CD4-positive, alpha-beta T cell treated with Interferon alpha-2 for 1 hour (primary cell): ENCODE measurements around the gene SLC25A4.

Source experiments
- DNase-seq, 2 donors: peaks; one replicate each; pipeline ENCODE4 v3.0.0-alpha.2; 2020 to 2022

SLC25A4 gene

DNA sequence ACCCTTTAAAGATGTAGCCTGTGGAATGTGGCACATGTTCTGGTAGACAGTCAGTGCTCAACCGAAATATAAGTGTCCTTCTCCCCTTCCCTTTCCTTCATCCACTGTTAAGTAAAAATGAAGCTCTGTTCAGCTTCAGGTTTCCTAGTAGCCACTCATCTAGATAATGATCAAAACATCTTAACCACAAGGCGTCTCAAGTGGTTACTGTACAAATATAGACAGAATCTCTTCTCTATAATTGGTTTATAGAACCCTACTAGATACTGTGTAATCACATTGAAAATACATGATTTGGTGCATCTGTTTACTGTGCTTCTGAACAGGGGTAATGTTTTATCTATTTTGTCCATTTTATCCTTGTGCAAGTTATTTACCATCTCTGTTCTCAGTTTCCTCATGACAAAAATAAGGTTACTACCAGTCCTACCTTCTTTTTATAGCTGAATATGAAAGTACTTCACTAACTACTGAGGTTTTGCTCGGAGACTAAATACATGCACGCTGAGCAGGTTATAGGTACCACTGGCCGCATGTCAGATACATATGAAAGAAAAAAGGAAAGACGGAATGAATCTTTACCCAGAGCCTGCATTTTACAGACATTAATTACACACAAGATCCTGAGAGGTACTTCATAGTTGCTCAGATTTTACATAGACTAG is 20.3 kb upstream of the SLC25A4 start:
- no peak for DNase-seq

DNA sequence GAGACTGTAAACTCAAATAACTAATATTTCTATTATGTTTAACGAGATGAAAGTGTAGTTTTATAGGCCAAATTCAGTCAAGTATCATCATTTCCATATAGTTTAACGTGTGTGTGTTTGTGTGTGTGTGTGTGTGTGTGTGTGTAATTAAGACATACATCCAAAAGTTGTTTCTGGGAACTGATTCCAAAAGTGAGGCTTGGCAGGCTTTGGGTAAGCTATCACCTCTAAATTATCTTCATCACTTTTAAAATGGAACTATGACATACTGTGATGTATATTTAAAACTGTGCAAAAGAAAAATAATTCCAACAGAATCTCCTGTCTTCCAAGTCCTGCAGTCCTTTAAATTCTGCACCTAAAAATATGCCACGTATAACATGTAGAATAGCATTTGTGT is 19.1 kb upstream of the SLC25A4 start:
- DNase-seq: no peak

DNA sequence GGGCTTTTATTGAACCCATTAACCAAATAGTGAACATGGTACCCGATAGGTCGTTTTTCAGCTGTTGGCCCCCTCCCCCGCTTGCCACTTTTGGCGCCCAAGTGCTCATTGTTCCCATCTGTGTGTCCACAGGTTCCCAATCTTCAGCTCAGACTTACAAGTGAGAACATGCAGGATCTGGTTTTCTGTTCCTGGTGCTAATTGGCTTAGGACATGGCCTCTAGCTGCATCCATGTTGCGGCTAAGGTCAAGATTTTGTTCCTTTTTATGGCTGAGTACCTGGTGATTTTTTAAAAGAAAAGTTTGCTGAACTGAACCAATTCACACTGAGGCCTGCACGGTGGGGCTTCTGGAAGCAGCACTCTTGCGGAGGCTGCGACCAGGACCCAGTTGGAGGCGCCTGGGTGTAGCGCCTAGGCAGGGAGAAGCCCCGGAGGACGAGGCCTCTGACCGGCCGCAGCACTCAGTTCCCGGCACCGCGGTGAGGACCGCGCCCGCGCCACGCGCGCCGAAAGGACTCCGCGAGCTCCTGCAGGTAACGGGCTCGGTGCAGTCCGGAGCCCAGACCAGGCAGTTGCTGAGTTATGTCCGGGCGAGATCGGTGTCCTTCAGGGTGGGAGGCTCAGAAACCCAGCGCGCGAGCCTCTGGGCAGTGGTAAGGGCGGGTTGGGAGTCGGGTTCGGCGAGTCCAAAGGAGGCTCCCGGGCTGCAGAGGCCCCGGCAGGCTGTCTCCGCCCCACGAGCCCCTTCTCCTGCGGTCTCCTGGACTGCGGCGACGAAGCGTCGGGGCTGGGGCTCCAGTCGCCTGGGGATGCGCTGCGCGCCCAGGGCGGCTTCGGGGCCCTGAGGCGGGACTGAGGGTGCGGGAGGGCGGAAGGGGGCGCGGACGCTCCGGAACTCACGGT is 15.8 kb upstream of the SLC25A4 start:
- no peak for DNase-seq

DNA sequence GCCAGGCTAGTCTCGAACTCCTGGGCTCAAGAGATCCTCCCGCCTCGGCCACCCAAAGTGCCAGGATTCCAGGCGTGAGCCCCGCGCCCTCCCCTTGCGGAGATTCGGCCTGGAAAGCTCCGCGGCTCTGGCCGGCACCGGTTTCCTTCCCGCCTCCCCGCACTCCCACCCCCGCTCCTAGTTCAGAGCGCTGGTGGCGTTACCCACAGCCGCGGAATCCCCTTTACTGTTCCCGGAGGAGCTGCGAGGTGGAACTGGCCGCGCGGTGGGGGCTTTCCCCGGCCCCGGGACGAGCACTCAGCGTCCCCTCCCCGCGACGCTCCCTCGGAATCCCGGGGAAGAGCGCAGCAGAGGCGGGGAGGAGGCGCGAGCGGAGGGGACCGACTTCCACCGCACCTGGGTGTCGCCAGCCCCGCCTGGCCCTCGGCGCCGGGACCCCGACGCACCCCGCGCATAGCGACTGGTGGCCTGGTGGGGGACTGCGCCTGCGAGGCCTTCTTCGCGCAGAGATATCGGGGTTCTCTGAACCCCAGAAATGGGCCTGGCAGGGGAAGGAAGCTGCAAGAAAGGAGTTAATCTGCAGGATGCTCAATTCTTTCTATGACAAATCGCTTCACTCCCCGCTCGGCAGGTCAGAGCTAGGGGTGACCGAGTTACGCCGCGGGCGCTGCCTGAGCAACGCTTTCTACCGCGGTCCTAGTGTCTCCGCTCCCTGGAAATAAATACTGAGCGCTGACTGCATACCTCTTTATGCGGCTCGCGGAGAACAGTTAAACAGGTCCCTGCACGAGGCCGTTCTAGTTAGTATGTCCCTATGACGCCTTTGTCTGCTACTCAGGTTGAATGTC is 14.6 kb upstream of the SLC25A4 start:
- DNase-seq: peak in 1 of 2 donors; percentile 36

DNA sequence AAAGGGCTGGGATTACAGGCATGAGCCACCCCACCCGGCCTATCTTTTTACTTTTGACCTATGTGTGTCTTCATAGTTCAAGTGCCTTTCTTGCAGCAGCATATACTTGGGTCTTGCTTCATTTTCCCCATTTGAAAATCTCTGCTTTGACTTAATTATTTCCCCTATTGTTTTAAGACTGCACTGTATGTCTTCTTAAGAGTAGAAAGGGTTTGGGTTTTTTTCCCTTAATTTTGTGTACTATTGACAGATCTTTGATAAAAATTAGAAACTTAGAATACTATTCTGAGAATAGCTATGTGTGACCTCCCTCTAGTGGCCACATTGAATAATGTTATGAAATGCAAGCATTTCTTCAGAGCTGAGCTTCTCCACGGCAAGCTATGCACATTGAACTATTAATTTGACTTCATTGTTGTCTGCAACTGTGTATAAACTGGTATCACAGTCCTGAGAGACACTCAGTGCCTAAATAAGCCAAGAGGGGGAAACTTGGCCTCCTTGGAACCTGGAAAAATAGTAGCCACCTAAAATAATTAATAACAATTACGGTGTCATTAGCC is 8.7 kb upstream of the SLC25A4 start:
- DNase-seq: peak in 1 of 2 donors; percentile 62

DNA sequence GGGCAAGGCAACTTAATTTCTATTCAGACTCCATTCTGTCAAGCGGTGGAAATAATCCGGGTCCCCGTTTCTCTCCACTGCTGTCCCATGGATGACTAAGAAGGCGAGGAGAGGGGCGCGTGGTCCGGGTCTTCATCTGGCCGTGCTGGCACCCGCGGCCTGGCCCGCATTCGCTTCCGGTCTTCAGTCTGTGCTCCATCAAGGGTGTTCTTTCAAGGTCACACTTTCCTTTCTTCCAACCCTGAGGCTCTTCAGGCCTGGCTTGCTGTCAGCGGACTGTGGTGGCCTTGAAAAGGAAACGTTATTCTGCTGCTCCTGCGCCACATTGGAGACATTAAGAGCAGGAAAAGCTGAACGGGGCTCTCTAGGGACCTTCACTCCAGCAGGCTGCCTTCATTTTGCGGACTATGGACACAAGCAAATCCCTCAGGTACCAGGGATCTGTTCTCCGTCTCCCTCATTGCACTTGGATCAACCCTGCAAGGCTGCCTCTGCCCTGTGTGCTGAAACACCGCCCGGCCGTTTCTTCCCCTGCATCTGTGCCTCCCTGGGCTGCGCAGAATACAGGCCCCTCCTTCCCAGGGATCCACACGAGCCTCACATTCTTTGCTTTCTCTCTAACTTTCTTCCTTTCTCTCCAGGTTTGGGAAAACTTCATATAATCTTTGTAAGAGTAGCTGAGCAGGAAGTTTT is 5.7 kb upstream of the SLC25A4 start:
- DNase-seq: no peak

DNA sequence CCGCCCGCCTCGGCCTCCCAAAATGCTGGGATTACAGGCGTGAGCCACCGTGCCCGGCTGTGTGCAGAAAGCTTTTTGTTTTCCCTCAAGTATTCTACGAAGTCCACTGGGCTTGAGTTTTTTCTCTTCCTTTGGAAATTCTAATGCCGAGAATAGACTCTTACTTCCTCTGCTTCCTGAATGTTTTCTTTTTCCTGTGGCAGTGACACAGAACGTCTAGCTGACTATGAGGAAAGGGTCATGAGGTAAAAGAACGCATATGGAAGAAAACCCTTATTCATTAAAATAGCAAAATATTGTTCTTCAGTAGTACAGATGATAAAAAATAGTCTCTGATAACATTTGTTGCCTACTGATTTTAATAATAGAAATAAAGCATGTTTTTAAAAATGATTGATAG is 4.9 kb upstream of the SLC25A4 start:
- no peak for DNase-seq

DNA sequence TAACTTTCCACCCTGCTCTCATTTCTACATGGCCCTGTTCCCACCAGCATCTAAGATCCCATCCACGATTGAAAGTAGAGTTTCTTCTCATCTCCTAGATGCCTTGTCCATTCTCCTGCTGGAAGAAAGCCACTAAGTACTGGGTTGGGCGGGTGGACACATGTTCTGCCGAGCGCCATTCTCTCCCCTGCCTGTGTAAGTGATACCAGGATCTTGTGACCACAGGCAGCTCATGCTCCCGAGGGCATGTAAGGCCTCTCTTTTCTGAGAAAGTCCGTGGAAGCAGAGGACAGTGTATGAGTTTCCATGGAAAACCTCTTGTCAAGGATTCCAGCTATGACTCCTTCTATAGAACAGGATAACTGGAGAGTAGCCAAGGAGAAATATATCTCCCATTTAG is 3.3 kb upstream of the SLC25A4 start:
- no peak for DNase-seq

DNA sequence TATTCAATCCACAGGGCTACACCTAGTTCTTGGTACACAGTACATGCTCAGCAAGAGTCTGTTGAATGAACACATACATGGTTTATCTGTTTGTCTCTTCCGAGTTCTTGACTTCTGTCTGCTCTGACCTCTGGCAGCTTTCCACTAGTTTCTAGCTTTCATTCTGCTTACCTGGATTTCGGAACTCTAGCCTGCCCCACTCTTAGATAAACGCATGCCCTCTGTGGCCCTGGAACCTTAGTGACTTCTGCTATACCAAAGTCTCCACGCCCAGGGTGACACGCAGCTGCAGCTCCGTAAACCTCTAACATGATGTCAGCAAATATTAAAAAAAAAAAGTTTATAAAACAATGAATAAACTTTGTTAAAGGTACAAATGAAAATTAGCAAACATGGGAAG is 1.3 kb upstream of the SLC25A4 start:
- no peak for DNase-seq

DNA sequence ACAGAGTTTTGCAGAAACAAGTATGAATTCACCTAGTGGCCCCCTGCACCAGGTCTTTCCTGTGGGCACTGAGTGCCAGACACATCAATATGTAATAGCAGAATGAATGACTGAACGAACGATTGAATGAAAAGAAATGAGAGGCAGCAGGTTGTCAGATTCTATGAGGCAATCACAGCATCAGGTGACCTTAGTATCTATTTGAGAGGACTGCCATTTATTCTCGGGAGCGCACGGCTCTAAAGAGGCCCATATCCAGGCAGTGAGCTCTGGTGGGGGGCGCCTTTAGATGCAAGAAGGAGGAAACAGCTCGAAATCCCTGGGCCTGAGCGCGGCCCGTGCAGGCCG is 528 bp upstream of the SLC25A4 start:
- no peak for DNase-seq

DNA sequence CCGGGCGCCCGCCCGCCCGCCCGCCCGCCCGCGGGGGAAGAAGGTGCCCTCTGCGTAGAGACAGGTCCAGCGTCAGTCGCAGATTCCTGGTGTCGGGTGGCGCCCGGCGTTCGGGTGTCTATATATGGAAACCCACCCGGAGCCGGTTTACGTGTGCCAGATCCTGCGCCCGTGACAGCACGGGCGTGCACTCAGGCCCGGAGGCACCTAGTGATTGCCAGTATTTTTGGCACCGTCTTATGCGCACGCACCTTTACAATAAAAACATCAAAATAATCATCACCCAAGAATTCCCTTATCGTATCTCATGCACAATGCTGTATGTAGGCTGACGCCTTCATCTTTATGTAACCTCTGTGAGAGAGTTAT is 519 bp downstream of the SLC25A4 start:
- no peak for DNase-seq

DNA sequence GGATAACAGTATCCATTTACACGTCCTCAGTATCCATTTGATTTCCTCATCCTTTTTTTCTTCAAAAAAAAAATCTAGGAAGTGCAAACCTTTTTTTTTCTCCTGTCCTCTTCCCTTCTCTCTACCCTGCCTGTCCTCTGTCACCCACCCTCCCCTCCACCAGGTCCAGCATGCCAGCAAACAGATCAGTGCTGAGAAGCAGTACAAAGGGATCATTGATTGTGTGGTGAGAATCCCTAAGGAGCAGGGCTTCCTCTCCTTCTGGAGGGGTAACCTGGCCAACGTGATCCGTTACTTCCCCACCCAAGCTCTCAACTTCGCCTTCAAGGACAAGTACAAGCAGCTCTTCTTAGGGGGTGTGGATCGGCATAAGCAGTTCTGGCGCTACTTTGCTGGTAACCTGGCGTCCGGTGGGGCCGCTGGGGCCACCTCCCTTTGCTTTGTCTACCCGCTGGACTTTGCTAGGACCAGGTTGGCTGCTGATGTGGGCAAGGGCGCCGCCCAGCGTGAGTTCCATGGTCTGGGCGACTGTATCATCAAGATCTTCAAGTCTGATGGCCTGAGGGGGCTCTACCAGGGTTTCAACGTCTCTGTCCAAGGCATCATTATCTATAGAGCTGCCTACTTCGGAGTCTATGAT is 1.7 kb downstream of the SLC25A4 start:
- no peak for DNase-seq

DNA sequence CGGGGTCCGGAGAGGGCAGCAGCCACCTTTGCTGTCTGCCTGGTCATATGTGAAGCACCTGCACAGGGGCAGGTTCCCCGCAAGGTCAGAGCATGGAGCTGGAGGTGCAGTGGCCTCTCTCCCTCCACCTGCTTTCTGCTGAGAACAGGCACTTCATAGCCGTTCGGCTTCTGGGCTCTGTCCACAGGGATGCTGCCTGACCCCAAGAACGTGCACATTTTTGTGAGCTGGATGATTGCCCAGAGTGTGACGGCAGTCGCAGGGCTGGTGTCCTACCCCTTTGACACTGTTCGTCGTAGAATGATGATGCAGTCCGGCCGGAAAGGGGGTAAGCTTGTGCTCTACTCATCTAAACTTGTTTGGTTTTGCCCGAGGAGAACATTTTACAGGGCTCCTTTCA is 2.5 kb downstream of the SLC25A4 start:
- DNase-seq: no peak

DNA sequence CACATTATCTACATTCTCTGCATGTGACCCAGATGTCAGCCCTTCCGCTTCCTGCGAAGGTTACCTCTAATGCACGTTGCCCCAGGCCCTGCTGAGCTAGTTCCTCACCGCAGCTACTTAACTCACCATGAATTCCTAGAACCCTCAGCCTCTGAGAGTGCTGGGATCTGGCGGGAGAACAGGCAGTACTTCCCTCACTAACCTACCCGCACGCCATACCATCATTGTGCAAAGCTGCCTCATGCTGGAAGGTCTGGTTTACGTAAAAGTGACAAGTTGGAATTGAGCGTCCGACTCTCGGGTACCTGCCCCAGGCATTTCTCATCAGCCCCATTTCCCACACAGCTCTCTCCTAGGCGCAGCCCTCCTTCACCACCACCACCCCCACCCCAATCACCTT is 6.3 kb downstream of the SLC25A4 start:
- no peak for DNase-seq

DNA sequence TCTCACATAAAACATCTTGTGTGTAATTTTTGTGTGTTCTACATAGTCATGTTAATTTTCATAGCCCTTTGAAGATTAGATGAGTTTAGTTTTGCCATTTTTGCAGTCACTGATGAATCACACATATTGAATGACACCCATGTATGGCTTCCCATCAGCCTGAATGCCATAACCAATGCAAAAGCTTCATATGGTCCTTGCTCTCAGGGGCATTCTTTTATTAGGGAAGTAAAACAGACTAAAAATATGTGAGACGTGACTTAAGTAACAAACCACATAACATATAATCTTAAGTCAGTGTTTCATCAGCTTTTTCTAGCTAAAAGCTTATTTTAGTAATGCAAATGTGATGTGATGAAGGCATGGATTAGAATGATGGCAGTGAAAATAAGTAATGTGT is 8.2 kb downstream of the SLC25A4 start:
- no peak for DNase-seq

DNA sequence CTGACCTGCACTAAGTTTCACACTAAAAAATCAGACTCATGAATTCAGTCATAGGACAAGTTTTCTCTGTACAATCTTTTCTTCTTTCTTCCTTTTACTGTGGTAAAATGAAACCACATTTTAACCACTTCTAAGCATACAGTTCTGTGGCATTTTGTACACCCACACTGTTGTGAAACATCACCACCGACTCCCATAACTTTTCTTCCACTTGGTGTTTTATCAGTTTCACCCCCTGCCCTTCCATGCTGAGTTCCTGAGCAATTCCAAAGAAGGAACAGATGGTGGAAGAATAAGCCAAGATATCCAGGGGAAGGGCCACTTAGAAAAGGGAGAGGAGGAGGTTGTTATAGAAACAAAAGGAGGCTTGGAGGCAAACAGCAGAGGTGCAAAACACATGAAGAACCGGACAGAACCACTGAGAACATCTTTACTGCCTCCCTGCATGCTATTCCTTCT is 22.6 kb downstream of the SLC25A4 start:
- peak in 1 of 2 donors; percentile 63 for DNase-seq

DNA sequence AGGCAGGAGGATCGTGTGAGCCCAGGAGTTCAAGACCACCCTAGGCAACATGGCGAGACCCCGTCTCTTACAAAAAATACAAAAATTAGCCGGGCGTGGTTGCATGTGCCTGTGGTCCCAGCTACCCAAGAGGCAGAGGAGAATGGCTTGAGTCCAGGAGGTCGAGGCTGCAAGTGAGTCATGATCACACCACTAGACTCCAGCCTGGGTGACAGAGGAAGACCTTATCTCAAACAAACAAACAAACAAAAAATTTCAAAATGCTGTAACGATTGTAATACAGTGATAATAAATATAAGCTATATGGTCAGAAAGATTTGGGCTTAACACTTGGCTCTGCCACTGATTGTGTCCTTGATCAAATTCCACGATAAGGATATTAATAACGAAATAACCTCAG is 24.2 kb downstream of the SLC25A4 start:
- no peak for DNase-seq

DNA sequence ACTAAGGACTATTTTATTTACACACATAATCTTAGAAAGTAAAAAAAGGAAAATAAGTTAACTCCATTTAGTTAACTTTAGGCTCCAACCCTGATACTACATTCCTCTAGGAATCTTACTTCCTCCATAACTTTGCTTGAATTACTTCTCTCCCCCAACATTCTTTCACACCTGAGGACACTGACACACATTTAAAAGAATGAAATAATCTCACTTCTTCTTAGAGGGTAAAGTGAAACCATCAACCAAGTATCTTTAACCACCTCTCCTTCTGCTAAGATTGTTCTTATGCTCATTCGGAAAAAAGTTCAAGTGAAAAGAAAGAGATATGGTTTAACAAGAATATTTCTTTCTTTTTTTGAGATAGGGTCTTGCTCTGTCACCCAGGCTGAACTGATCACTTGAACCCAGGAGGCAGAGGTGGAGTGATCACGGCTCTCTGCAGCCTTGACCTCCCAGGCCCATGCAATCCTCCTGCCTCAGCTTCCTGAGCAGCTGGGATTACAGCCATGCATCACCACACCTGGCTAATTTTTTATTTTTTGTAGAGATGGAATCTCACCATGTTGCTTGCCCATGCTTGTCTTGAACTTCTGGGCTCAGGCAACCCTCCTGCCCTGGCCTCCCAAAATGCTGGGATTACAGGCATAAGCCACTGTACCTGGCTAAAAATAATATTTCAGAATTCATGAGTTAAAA is 28.5 kb downstream of the SLC25A4 start:
- no peak for DNase-seq

DNA sequence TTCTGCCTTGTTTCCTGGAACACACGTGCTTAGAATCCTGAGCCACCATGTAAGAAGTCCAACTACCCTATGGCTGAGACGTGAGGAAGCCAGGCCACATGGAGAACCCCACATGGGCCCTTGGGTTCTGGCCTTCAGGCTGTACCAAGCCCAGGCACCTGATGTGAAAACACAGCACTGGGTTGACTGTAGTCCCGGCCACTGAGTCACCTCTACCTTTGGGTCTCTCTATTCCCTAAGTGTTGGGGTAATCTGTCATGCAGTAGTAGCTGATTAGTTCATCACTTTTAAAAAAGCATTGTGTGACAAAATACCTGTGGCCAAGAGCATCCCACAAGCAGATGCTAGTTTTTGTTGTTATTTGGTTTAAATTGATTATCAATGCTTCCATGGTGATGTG is 36.4 kb downstream of the SLC25A4 start:
- DNase-seq: no peak

DNA sequence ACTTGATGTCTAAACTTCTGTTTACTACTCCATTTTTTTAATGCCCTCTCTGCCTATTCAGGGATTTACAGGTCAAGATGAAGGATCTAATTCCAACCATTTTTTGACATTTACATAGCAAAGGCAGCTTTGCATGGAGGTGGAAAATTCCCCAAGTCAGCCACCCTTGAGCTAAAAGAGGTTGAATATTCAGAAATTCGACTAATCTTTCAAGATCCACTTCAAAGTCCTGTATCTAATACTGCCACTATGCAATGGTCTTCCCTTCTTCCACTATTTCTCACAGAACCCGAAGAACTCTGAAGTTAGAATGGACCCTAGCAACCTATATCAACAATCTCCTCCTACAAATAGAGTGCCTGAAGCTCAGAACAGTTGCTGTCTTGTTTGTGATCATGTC is 39.2 kb downstream of the SLC25A4 start:
- DNase-seq: no peak

DNA sequence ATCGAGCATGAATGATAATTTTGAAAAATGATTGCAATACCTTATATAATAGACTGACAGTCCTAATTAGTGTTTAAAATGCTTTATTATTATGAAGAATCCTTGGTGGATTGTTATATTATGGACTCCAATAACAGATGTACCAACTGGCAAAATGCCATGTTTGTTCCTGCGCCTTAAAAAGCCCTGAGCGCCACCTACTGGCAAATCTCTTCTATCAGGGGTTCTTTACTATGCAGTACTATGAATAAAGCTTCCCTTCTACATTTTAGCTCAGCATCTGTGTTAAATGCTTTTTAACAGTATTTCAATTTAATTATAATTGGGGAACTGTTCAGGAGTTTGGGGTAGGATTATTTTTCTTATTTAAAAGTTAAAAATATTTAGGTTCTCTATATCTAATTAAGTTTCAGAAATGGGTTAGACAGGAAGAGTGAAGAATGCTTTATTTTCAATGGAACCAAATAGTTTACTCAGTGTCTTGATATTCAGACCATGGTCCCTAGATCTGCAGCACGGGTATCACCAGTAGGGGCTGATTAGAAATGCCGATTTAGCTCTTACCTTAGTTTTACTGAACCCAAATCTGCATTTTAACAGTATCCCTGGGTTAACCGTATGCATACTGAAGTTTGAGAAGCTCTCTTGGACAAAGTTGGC is 40.7 kb downstream of the SLC25A4 start:
- DNase-seq: peak; percentile 72 to 85
